GM23338 (cell line): ENCODE measurements around the gene CDH18. TPM values are rescaled to one million over a fixed set of nuclear protein-coding genes. Genes with fewer than 3 reads are reported as not detected.

Source experiments
- ATAC-seq: fragments of 200-7000 bp; cut with Tn5 transposase; 3 replicates; pipeline ENCODE4 v1.9.1; 2020
- DNase-seq: peaks from one replicate; pipeline ENCODE4 v3.0.0-alpha.2; 2015; ENCODE audit warnings: low spot score
- H2AFZ ChIP-seq: fragments of 200-600 bp; sonication (generic); 2 replicates; pipeline ENCODE4 v1.8.0; 2016; ENCODE audit warnings: antibody characterized with exemption, mild to moderate bottlenecking, moderate library complexity
- H3F3A ChIP-seq: fragments of 200-600 bp; sonication (generic); replicated peaks from 2 replicates; pipeline ENCODE4 v1.8.0; 2017; ENCODE audit warnings: antibody characterized with exemption, mixed run types, low read depth
- H3K27ac ChIP-seq: fragments of 200-600 bp; sonication (generic); 2 replicates; pipeline ENCODE4 v1.6.1; 2016; ENCODE audit warnings: low read depth
- H3K27me3 ChIP-seq: fragments of 200-600 bp; sonication (generic); 2 replicates; pipeline ENCODE4 v1.8.0; 2016; ENCODE audit warnings: mild to moderate bottlenecking, mixed run types, moderate library complexity; ENCODE audit not compliant: insufficient read depth
- H3K36me3 ChIP-seq: fragments of 200-600 bp; sonication (generic); 2 replicates; pipeline ENCODE4 v1.8.0; 2016; ENCODE audit warnings: mild to moderate bottlenecking; ENCODE audit not compliant: insufficient read depth
- H3K4me1 ChIP-seq: fragments of 200-600 bp; sonication (generic); 2 replicates; pipeline ENCODE4 v1.8.0; 2016; ENCODE audit warnings: mild to moderate bottlenecking, moderate library complexity; ENCODE audit not compliant: insufficient read depth
- H3K4me2 ChIP-seq: fragments of 200-600 bp; sonication (generic); 2 replicates; pipeline ENCODE4 v1.7.1; 2017; ENCODE audit warnings: mixed run types
- H3K4me3 ChIP-seq: fragments of 200-600 bp; sonication (generic); 2 replicates; pipeline ENCODE4 v1.6.1; 2016; ENCODE audit warnings: mixed run types
- H3K79me2 ChIP-seq: fragments of 200-600 bp; sonication (generic); replicated peaks from 2 replicates; pipeline ENCODE4 v1.8.0; 2017; ENCODE audit warnings: mild to moderate bottlenecking; ENCODE audit not compliant: insufficient read depth
- H3K9me2 ChIP-seq: fragments of 200-600 bp; sonication (generic); 2 replicates; pipeline ENCODE4 v1.8.0; 2017; ENCODE audit not compliant: insufficient read depth
- H4K20me1 ChIP-seq: fragments of 200-600 bp; sonication (generic); replicated peaks from 2 replicates; pipeline ENCODE4 v1.8.0; 2017; ENCODE audit warnings: mild to moderate bottlenecking; ENCODE audit not compliant: insufficient read depth
- H3K27ac Mint-ChIP-seq: 2 replicates; pipeline ENCODE4 v1.8.0; 2020; ENCODE audit warnings: inconsistent platforms, mild to moderate bottlenecking, moderate library complexity, mixed read lengths
- H3K27me3 Mint-ChIP-seq: 3 replicates; pipeline ENCODE4 v1.8.0; 2022; ENCODE audit warnings: low read depth, mild to moderate bottlenecking, moderate library complexity, mixed read lengths, inconsistent platforms; ENCODE audit not compliant: insufficient read depth, poor library complexity
- H3K36me3 Mint-ChIP-seq: 3 replicates; pipeline ENCODE4 v1.8.0; 2021; ENCODE audit warnings: low read depth, mild to moderate bottlenecking, inconsistent platforms, moderate library complexity, mixed read lengths
- H3K4me1 Mint-ChIP-seq: 3 replicates; pipeline ENCODE4 v1.8.0; 2020; ENCODE audit warnings: mild to moderate bottlenecking, inconsistent platforms, mixed read lengths
- H3K4me3 Mint-ChIP-seq: 3 replicates; pipeline ENCODE4 v1.8.0; 2021; ENCODE audit warnings: moderate library complexity, mild to moderate bottlenecking, inconsistent platforms, mixed read lengths
- H3K9me3 Mint-ChIP-seq: 3 replicates; pipeline ENCODE4 v1.8.0; 2020; ENCODE audit warnings: moderate library complexity, mild to moderate bottlenecking, inconsistent platforms, mixed read lengths
- CREB1 ChIP-seq: fragments of 250-450 bp; sonication (Bioruptor Pico); IDR thresholded peaks from 2 replicates; pipeline ENCODE4 v1.5.0; 2020; ENCODE audit warnings: low read depth, mild to moderate bottlenecking, moderate library complexity
- EZH2 ChIP-seq: fragments of 200-600 bp; sonication (generic); IDR thresholded peaks from one replicate; pipeline ENCODE4 v1.8.0; 2017; ENCODE audit warnings: antibody characterized with exemption, mild to moderate bottlenecking, low read depth; ENCODE audit not compliant: unreplicated experiment
- EZH2phosphoT487 ChIP-seq: fragments of 200-600 bp; sonication (generic); IDR thresholded peaks from one replicate; pipeline ENCODE4 v1.8.1; 2018; ENCODE audit warnings: antibody characterized with exemption; ENCODE audit not compliant: unreplicated experiment
- JUNB ChIP-seq: IDR thresholded peaks from one replicate; pipeline ENCODE4 v1.6.1; 2016; ENCODE audit warnings: antibody characterized with exemption; ENCODE audit not compliant: unreplicated experiment
- NANOG ChIP-seq: IDR thresholded peaks from 2 replicates; pipeline ENCODE4 v1.6.1; 2016; ENCODE audit warnings: antibody characterized with exemption, borderline replicate concordance
- POLR2AphosphoS5 ChIP-seq: IDR thresholded peaks from 2 replicates; pipeline ENCODE4 v1.6.1; 2016; ENCODE audit warnings: antibody characterized with exemption, low read depth
- STAT1 ChIP-seq: IDR thresholded peaks from one replicate; pipeline ENCODE4 v1.6.1; 2016; ENCODE audit warnings: antibody characterized with exemption; ENCODE audit not compliant: unreplicated experiment
- ZNF114 ChIP-seq: fragments of 250-450 bp; sonication (Bioruptor Pico); IDR thresholded peaks from 2 replicates; pipeline ENCODE4 v1.5.0; 2020; ENCODE audit warnings: mild to moderate bottlenecking, moderate library complexity
- ZNF331 ChIP-seq: fragments of 250-450 bp; sonication (Bioruptor Pico); IDR thresholded peaks from 2 replicates; pipeline ENCODE4 v1.5.0; 2020; ENCODE audit warnings: low read depth, mild to moderate bottlenecking, moderate library complexity
- polyA plus RNA-seq: library from polyadenylated mRNA; unstranded; fragments of >200 nt; fragmentation: Nextera tagmentation; extraction: Ambion mirVana; gene quantifications from 2 replicates; pipeline ENCODE4 v1.2.1, GENCODE V29; 2016
- total RNA-seq: library from RNA; depleted of rRNA; stranded (reverse); fragments of >200 nt; shearing (Covaris generic); gene quantifications from 2 replicates; pipeline ENCODE4 v1.2.3, GENCODE V29; 2014
- TF ChIP-seq, protein P1 (sequence below), 2 experiments: fragments of 200-600 bp in 1 of 2; sonication (generic) in 1 of 2; conservative IDR thresholded peaks; 2 replicates each; pipeline versions ENCODE4 v1.5.1 to v1.6.1; 2016 to 2017; ENCODE audit warnings: antibody characterized with exemption in 2 of 2, low read depth in 2 of 2, mild to moderate bottlenecking in 2 of 2, moderate library complexity in 1 of 2
- TF ChIP-seq, protein P2 (sequence below): IDR thresholded peaks from one replicate; pipeline ENCODE4 v1.6.1; 2018; ENCODE audit warnings: antibody characterized with exemption; ENCODE audit not compliant: unreplicated experiment
- TF ChIP-seq, protein P3 (sequence below): fragments of 250-450 bp; sonication (Bioruptor Pico); IDR thresholded peaks from 2 replicates; pipeline ENCODE4 v1.5.0; 2020; ENCODE audit warnings: mild to moderate bottlenecking, moderate library complexity
- TF ChIP-seq, protein P4 (sequence below): IDR thresholded peaks from 2 replicates; pipeline ENCODE4 v1.6.1; 2016; ENCODE audit warnings: antibody characterized with exemption

Gene CDH18
- total and polyA plus RNA-seq, 2 experiments from 2014 or later, result 1.3 TPM; not detected in 1

DNA sequence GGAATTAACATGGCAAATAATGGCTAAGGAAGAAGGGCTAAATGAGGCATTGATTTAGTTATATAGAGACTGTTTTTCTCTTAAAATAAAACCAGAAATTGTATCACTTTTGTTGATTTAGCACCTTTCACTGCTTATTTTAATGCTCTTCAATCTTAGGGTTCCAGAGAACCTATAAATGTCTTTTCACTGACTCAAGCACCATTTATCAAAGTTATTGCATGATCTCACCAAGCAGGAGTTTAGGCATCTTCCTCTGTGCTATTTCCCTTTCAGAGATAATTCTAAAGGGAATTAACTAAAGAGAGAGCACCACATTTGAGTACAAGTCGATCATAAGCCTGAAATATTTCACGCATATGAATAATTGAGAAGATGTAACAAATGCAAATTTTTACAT lies 357.1 kb downstream of the CDH18 start:
- H3K36me3 Mint-ChIP-seq, result no peaks in the 10 kb centered on the region
- H4K20me1 ChIP-seq, result no peaks in the 10 kb centered on the region
- H3K4me2 ChIP-seq, result no peak overlapping the region
- H3K27me3 ChIP-seq, result no peaks in the 10 kb centered on the region
- ATAC-seq (no peak), DNase-seq (no peak)
- no peaks in the 10 kb centered on the region for H3K36me3 ChIP-seq
- H3K9me3 Mint-ChIP-seq, result no peaks in the 10 kb centered on the region
- H3K4me1 Mint-ChIP-seq, result no peaks in the 10 kb centered on the region
- H3K27ac ChIP-seq, result no peak overlapping the region
- no peaks in the 10 kb centered on the region for H3F3A ChIP-seq
- H3K27ac Mint-ChIP-seq, result no peak overlapping the region
- H3K79me2 ChIP-seq, result no peaks in the 10 kb centered on the region
- 0 out of 2 replicates have a peak, but pooled peaks cover 2% of the 10 kb centered on the region for H3K9me2 ChIP-seq
- no peak overlapping the region for H2AFZ ChIP-seq
- TF ChIP-seq, protein P1, sequence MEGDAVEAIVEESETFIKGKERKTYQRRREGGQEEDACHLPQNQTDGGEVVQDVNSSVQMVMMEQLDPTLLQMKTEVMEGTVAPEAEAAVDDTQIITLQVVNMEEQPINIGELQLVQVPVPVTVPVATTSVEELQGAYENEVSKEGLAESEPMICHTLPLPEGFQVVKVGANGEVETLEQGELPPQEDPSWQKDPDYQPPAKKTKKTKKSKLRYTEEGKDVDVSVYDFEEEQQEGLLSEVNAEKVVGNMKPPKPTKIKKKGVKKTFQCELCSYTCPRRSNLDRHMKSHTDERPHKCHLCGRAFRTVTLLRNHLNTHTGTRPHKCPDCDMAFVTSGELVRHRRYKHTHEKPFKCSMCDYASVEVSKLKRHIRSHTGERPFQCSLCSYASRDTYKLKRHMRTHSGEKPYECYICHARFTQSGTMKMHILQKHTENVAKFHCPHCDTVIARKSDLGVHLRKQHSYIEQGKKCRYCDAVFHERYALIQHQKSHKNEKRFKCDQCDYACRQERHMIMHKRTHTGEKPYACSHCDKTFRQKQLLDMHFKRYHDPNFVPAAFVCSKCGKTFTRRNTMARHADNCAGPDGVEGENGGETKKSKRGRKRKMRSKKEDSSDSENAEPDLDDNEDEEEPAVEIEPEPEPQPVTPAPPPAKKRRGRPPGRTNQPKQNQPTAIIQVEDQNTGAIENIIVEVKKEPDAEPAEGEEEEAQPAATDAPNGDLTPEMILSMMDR (conservative IDR thresholded peaks at IDR 0.05; ENCODE audit: low read depth in 2 of 2), result no peak
- no peak for TF ChIP-seq EZH2phosphoT487
- no peak for TF ChIP-seq EZH2
- no peak for TF ChIP-seq POLR2AphosphoS5
- TF ChIP-seq CREB1 (CRISPR knock-in tag), result no peak
- TF ChIP-seq, protein P2, sequence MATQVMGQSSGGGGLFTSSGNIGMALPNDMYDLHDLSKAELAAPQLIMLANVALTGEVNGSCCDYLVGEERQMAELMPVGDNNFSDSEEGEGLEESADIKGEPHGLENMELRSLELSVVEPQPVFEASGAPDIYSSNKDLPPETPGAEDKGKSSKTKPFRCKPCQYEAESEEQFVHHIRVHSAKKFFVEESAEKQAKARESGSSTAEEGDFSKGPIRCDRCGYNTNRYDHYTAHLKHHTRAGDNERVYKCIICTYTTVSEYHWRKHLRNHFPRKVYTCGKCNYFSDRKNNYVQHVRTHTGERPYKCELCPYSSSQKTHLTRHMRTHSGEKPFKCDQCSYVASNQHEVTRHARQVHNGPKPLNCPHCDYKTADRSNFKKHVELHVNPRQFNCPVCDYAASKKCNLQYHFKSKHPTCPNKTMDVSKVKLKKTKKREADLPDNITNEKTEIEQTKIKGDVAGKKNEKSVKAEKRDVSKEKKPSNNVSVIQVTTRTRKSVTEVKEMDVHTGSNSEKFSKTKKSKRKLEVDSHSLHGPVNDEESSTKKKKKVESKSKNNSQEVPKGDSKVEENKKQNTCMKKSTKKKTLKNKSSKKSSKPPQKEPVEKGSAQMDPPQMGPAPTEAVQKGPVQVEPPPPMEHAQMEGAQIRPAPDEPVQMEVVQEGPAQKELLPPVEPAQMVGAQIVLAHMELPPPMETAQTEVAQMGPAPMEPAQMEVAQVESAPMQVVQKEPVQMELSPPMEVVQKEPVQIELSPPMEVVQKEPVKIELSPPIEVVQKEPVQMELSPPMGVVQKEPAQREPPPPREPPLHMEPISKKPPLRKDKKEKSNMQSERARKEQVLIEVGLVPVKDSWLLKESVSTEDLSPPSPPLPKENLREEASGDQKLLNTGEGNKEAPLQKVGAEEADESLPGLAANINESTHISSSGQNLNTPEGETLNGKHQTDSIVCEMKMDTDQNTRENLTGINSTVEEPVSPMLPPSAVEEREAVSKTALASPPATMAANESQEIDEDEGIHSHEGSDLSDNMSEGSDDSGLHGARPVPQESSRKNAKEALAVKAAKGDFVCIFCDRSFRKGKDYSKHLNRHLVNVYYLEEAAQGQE, result no peak
- TF ChIP-seq, protein P3, sequence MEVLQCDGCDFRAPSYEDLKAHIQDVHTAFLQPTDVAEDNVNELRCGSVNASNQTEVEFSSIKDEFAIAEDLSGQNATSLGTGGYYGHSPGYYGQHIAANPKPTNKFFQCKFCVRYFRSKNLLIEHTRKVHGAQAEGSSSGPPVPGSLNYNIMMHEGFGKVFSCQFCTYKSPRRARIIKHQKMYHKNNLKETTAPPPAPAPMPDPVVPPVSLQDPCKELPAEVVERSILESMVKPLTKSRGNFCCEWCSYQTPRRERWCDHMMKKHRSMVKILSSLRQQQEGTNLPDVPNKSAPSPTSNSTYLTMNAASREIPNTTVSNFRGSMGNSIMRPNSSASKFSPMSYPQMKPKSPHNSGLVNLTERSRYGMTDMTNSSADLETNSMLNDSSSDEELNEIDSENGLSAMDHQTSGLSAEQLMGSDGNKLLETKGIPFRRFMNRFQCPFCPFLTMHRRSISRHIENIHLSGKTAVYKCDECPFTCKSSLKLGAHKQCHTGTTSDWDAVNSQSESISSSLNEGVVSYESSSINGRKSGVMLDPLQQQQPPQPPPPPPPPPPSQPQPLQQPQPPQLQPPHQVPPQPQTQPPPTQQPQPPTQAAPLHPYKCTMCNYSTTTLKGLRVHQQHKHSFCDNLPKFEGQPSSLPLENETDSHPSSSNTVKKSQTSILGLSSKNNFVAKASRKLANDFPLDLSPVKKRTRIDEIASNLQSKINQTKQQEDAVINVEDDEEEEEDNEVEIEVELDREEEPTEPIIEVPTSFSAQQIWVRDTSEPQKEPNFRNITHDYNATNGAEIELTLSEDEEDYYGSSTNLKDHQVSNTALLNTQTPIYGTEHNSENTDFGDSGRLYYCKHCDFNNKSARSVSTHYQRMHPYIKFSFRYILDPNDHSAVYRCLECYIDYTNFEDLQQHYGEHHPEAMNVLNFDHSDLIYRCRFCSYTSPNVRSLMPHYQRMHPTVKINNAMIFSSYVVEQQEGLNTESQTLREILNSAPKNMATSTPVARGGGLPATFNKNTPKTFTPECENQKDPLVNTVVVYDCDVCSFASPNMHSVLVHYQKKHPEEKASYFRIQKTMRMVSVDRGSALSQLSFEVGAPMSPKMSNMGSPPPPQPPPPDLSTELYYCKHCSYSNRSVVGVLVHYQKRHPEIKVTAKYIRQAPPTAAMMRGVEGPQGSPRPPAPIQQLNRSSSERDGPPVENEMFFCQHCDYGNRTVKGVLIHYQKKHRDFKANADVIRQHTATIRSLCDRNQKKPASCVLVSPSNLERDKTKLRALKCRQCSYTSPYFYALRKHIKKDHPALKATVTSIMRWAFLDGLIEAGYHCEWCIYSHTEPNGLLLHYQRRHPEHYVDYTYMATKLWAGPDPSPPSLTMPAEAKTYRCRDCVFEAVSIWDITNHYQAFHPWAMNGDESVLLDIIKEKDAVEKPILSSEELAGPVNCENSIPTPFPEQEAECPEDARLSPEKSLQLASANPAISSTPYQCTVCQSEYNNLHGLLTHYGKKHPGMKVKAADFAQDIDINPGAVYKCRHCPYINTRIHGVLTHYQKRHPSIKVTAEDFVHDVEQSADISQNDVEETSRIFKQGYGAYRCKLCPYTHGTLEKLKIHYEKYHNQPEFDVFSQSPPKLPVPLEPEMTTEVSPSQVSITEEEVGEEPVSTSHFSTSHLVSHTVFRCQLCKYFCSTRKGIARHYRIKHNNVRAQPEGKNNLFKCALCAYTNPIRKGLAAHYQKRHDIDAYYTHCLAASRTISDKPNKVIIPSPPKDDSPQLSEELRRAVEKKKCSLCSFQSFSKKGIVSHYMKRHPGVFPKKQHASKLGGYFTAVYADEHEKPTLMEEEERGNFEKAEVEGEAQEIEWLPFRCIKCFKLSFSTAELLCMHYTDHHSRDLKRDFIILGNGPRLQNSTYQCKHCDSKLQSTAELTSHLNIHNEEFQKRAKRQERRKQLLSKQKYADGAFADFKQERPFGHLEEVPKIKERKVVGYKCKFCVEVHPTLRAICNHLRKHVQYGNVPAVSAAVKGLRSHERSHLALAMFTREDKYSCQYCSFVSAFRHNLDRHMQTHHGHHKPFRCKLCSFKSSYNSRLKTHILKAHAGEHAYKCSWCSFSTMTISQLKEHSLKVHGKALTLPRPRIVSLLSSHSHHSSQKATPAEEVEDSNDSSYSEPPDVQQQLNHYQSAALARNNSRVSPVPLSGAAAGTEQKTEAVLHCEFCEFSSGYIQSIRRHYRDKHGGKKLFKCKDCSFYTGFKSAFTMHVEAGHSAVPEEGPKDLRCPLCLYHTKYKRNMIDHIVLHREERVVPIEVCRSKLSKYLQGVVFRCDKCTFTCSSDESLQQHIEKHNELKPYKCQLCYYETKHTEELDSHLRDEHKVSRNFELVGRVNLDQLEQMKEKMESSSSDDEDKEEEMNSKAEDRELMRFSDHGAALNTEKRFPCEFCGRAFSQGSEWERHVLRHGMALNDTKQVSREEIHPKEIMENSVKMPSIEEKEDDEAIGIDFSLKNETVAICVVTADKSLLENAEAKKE, result no peak
- no peak for TF ChIP-seq STAT1
- TF ChIP-seq JUNB, result no peak
- TF ChIP-seq ZNF331 (CRISPR knock-in tag), result no peak
- TF ChIP-seq ZNF114 (CRISPR knock-in tag), result no peak
- TF ChIP-seq NANOG, result no peak
- TF ChIP-seq, protein P4, sequence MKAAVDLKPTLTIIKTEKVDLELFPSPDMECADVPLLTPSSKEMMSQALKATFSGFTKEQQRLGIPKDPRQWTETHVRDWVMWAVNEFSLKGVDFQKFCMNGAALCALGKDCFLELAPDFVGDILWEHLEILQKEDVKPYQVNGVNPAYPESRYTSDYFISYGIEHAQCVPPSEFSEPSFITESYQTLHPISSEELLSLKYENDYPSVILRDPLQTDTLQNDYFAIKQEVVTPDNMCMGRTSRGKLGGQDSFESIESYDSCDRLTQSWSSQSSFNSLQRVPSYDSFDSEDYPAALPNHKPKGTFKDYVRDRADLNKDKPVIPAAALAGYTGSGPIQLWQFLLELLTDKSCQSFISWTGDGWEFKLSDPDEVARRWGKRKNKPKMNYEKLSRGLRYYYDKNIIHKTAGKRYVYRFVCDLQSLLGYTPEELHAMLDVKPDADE, result no peak
- no peak overlapping the region for H3K4me3 ChIP-seq
- no peaks in the 10 kb centered on the region for H3K4me1 ChIP-seq
- H3K27me3 Mint-ChIP-seq, result no peaks in the 10 kb centered on the region
- no peak overlapping the region for H3K4me3 Mint-ChIP-seq
